SK-N-SH treated with all-trans-retinoic acid at 6 μM for 48 hours (cell line): ENCODE data around the gene DOC2A.

Experiments
- BACH2 ChIP-seq: fragments of 250-450 bp; sonication (Bioruptor Pico); IDR thresholded peaks from 2 replicates; pipeline ENCODE4 v1.9.0; 2021; ENCODE audit warnings: mild to moderate bottlenecking, borderline replicate concordance
- CREB5 ChIP-seq: fragments of 250-450 bp; sonication (Bioruptor Pico); IDR thresholded peaks from 2 replicates; pipeline ENCODE4 v1.5.1; 2020; ENCODE audit warnings: low read depth, mild to moderate bottlenecking, moderate library complexity
- CSDC2 ChIP-seq: fragments of 250-450 bp; sonication (Bioruptor Pico); IDR thresholded peaks from 2 replicates; pipeline ENCODE4 v1.5.0; 2020; ENCODE audit warnings: mild to moderate bottlenecking, moderate library complexity
- ESRRG ChIP-seq: fragments of 250-450 bp; sonication (Bioruptor Pico); IDR thresholded peaks from 2 replicates; pipeline ENCODE4 v1.6.1; 2021; ENCODE audit warnings: mild to moderate bottlenecking
- GLIS3 ChIP-seq: fragments of 250-450 bp; sonication (Bioruptor Pico); IDR thresholded peaks from 2 replicates; pipeline ENCODE4 v1.5.0; 2020; ENCODE audit warnings: mild to moderate bottlenecking, moderate library complexity
- POU6F1 ChIP-seq: fragments of 250-450 bp; sonication (Bioruptor Pico); IDR thresholded peaks from 2 replicates; pipeline ENCODE4 v1.8.0; 2021; ENCODE audit warnings: low read depth, mild to moderate bottlenecking, moderate library complexity, borderline replicate concordance
- SNAI2 ChIP-seq: fragments of 250-450 bp; sonication (Bioruptor Pico); IDR thresholded peaks from 2 replicates; pipeline ENCODE4 v1.5.0; 2020; ENCODE audit warnings: mild to moderate bottlenecking, moderate library complexity
- ZFP30 ChIP-seq: fragments of 450-650 bp; formaldehyde crosslinking; IDR thresholded peaks from 2 replicates; pipeline ENCODE4 v1.5.0; 2022; ENCODE audit warnings: mild to moderate bottlenecking, moderate library complexity
- ZNF565 ChIP-seq: fragments of 450-650 bp; formaldehyde crosslinking; conservative IDR thresholded peaks from 2 replicates; pipeline ENCODE4 v1.5.0; 2020; ENCODE audit warnings: low read depth, mild to moderate bottlenecking, moderate library complexity
- ZNF70 ChIP-seq: fragments of 450-650 bp; formaldehyde crosslinking; IDR thresholded peaks from 2 replicates; pipeline ENCODE4 v1.5.0; 2020; ENCODE audit warnings: mild to moderate bottlenecking, moderate library complexity

DNA sequence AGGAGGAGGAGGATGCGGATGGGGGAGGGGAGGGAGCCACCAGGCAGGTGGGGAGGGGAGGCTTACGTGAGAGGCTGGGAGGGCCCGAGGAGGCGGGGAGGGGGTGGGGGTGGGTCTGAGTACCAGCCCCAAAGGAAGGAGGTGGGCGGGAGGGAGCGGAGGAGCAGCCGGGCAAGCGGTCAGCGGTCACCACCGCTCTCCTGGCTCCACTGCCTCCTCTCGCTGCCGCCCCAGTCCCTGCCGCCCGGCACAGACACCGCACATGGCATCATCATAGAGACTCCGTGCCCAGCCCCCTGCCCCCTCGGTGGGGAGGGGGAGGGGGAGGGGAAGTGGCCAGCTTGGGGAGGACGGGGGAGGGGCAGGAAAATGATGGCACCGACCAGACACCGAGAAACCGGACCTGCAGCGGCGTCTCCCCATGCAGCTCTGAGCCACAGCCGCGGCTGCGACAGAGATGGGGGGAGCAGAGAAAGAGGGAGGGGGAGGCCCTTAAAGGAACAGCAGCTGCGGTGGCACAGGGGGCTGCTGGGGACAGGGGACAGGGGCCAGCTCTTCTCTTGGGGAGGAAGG lies 20.1 kb upstream of the DOC2A start, which contains the start of gene TLCD3B:
- TF ChIP-seq GLIS3 (CRISPR knock-in tag) (no peak), CSDC2 (no peak), POU6F1 (CRISPR knock-in tag) (no peak), SNAI2 (CRISPR knock-in tag) (no peak), BACH2 (CRISPR knock-in tag) (no peak), ZFP30 (CRISPR knock-in tag) (no peak), ZNF70 (CRISPR knock-in tag) (no peak), ZNF565 (no peak), ESRRG (CRISPR knock-in tag) (no peak), CREB5 (CRISPR knock-in tag) (no peak)
